Measurements from ENCODE around the gene KRT34. TPM values are rescaled to one million over a fixed set of nuclear protein-coding genes. Genes with fewer than 3 reads are reported as not detected.

The KRT34 gene
- polyA plus RNA-seq, 1 of the 3 experiments (the other 2 are of a cell fraction), result 0.08 TPM

DNA sequence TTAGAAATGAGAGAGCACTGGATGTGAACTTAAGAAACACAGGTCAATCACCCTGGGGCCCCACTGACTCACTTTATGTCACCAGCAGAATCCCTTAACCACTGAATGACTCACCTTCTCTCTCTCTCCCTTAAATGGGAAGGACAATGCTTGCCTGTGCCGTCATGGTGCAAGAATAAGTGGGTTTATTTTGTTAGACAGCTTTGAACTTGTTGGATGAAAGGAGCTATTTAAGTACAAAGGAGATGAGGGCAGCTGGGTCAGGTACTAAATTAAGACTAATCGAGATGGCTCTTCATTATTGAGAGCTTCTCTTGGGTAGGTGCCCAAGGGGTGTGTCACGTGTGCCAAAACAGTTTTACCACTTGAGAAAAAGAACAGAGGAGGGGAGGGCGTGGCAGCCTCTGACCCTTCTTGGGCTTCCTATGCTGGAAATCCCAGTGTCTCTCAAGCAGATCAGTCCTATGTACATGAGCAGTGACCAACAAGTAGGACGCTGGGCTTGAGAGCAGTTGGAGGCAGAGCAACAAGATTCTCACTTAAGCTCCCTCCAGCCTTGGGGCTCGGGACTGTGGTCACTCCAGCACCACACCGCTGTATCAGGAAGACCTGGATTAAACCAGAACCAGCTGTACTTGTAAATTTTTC, 22.0 kb upstream of the KRT34 start (continued):
- peak; percentile 87 for TF ChIP-seq MEF2A (IDR thresholded peaks at IDR 0.05; ENCODE audit: borderline replicate concordance, low read depth)
- peak; percentile 70; the same call in 1 of the 2 replicates for TF ChIP-seq SIN3A (IDR thresholded peaks at IDR 0.05; ENCODE audit: borderline replicate concordance, low read depth, low read length)
- TF ChIP-seq NFIC (IDR thresholded peaks at IDR 0.05; ENCODE audit: borderline replicate concordance), result peak; percentile 66; the same call in 1 of the 2 replicates
- TF ChIP-seq FOSL2 (IDR thresholded peaks at IDR 0.05; ENCODE audit: borderline replicate concordance, low read depth), result peak; percentile 97

DNA sequence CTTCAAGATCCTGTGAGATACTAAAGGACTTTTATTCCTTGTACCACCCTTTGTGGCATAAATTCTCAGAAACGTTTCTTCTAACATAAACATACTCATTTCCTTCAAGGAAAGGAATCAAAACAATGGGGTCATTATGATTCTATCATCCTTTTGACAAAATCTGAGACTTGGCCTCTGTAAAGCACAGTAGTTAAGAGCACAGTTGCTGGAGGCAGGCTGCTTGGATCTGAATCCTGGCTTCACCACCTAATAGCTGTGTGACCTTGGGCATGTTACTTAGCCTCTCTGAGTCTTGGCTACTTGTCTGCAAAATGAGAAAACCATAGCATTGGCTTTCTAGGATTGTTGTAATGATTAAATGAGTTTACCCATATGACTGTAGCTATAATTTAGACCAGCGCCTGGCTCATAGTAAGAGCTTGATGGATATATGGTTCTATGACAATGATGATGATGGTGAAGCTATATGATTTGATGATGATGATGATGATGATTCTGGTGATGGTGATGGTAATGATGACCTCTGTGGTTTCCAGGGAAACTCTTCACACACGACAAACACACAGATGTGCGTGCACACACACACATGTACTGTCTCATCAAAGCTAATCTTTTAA, 21.4 kb upstream of the KRT34 start:
- H4K20me1 ChIP-seq (ENCODE audit: insufficient read depth), result no peaks in the 10 kb centered on the region
- no peak for TF ChIP-seq YY1 (IDR thresholded peaks at IDR 0.05; ENCODE audit: low read depth)
- TF ChIP-seq TAF1 (IDR thresholded peaks at IDR 0.05; ENCODE audit: borderline replicate concordance, low read depth, low read length), result no peak
- TF ChIP-seq, protein P1, sequence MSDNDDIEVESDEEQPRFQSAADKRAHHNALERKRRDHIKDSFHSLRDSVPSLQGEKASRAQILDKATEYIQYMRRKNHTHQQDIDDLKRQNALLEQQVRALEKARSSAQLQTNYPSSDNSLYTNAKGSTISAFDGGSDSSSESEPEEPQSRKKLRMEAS (IDR thresholded peaks at IDR 0.05; ENCODE audit: low read depth), result 0 out of 2 replicates have a peak, but pooled peaks have one; percentile 19
- TF ChIP-seq, protein P2, sequence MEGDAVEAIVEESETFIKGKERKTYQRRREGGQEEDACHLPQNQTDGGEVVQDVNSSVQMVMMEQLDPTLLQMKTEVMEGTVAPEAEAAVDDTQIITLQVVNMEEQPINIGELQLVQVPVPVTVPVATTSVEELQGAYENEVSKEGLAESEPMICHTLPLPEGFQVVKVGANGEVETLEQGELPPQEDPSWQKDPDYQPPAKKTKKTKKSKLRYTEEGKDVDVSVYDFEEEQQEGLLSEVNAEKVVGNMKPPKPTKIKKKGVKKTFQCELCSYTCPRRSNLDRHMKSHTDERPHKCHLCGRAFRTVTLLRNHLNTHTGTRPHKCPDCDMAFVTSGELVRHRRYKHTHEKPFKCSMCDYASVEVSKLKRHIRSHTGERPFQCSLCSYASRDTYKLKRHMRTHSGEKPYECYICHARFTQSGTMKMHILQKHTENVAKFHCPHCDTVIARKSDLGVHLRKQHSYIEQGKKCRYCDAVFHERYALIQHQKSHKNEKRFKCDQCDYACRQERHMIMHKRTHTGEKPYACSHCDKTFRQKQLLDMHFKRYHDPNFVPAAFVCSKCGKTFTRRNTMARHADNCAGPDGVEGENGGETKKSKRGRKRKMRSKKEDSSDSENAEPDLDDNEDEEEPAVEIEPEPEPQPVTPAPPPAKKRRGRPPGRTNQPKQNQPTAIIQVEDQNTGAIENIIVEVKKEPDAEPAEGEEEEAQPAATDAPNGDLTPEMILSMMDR (IDR thresholded peaks at IDR 0.05), result no peak
- peak overlapping the region in 1 of 2 experiments; percentile 65; a peak in 2 of 4 replicates for H3K27ac ChIP-seq (ENCODE audit: low read depth in 2 of 2, low read length in 1 of 2)
- H3K79me2 ChIP-seq (ENCODE audit: insufficient read depth), result no peaks in the 10 kb centered on the region
- H3K9ac ChIP-seq, result no peak overlapping the region
- peaks cover 0 to 17% of the 10 kb centered on the region in 2 experiments; a peak in 2 of 4 replicates for H3K4me1 ChIP-seq (ENCODE audit: control insufficient read depth in 1 of 2, insufficient read depth in 2 of 2, low read depth in 1 of 2, low read length in 1 of 2)
- no peaks in the 10 kb centered on the region for H3K36me3 ChIP-seq (replicated peaks in 1 of 2; ENCODE audit: control insufficient read depth in 1 of 2, insufficient read depth in 2 of 2, low read length in 1 of 2)
- WGBS (ENCODE audit: low lambda C conversion rate), result 48% methylated on average over 4 of the region's 4 CpGs
- H3F3A ChIP-seq (replicated peaks; ENCODE audit: insufficient read depth), result peaks cover 7% of the 10 kb centered on the region
- no peaks in the 10 kb centered on the region for H3K27me3 ChIP-seq (ENCODE audit: insufficient read depth)
- no peak overlapping the region for H2AFZ ChIP-seq (ENCODE audit: low read depth)
- no peaks in the 10 kb centered on the region for H3K9me2 ChIP-seq
- no peaks in the 10 kb centered on the region for H3K9me3 ChIP-seq
- POLR2A ChIA-PET, result no interaction called here
- H3K4me2 ChIP-seq, result peak overlapping the region; percentile 12; the same call in 1 of the 2 replicates
- no peak for DNase-seq
- no peak overlapping the region for H3K4me3 ChIP-seq (ENCODE audit: low read depth in 2 of 2, low read length in 1 of 2)
- CTCF ChIA-PET, result interaction anchor here (1.7 kb wide), 1 partner anchor 146 kb away, joined by 8 read pairs; no protein-coding TSS in a partner anchor

DNA sequence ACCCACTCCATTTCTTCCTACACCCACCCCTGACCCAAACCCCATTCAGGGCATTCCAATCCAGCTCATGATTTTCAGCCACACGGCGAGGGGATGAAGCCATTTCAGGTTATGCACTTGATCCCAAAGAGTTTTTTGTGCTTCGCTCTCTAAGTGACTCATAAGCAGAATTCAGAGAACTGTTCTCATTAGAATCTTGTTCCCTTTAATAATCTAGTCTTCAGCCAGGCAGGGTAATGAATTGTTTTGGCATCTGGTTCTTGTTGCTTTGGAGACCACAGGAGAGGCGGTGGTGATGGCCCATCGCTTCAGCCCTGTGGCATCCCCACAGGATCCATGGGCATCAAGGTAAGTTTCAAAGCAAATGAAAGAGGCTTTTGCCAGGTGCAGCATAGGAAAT, 20.1 kb upstream of the KRT34 start:
- Histone ChIP-seq H3K4me2 (peak overlapping the region; percentile 31), H3K36me3 (replicated peaks in 1 of 2; ENCODE audit: control insufficient read depth in 1 of 2, insufficient read depth in 2 of 2, low read length in 1 of 2) (no peaks in the 10 kb centered on the region), H3K9ac (no peak overlapping the region), H3K4me1 (ENCODE audit: control insufficient read depth in 1 of 2, insufficient read depth in 2 of 2, low read depth in 1 of 2, low read length in 1 of 2) (peaks cover 0 to 17% of the 10 kb centered on the region in 2 experiments; a peak in 2 of 4 replicates), H4K20me1 (ENCODE audit: insufficient read depth) (no peaks in the 10 kb centered on the region), H3K9me2 (no peaks in the 10 kb centered on the region), H3F3A (replicated peaks; ENCODE audit: insufficient read depth) (peaks cover 7% of the 10 kb centered on the region), H3K27me3 (ENCODE audit: insufficient read depth) (no peaks in the 10 kb centered on the region), H2AFZ (ENCODE audit: low read depth) (no peak overlapping the region), H3K27ac (ENCODE audit: low read depth in 2 of 2, low read length in 1 of 2) (peak overlapping the region in 1 of 2 experiments; percentile 65; a peak in 1 of 4 replicates), H3K79me2 (ENCODE audit: insufficient read depth) (no peaks in the 10 kb centered on the region), H3K4me3 (ENCODE audit: low read depth in 2 of 2, low read length in 1 of 2) (no peak overlapping the region), H3K9me3 (no peaks in the 10 kb centered on the region)
- ChIA-PET POLR2A (no interaction called here), CTCF (no interaction called here)
- WGBS (ENCODE audit: low lambda C conversion rate), result 59% methylated on average over 5 of the region's 5 CpGs
- TF ChIP-seq GABPA (IDR thresholded peaks at IDR 0.05; ENCODE audit: low read depth) (no peak), MXI1 (IDR thresholded peaks at IDR 0.05; ENCODE audit: low read depth, low read length) (no peak), NFIC (IDR thresholded peaks at IDR 0.05; ENCODE audit: borderline replicate concordance) (no peak), FOXJ3 (CRISPR knock-in tag; IDR thresholded peaks at IDR 0.05) (no peak), NRF1 (IDR thresholded peaks at IDR 0.05; ENCODE audit: low read depth, low read length) (no peak), YY1 (IDR thresholded peaks at IDR 0.05; ENCODE audit: low read depth) (no peak), ELF1 (IDR thresholded peaks at IDR 0.05) (no peak), EZH2phosphoT487 (IDR thresholded peaks at IDR 0.05; ENCODE audit: borderline replicate concordance, low read depth) (no peak)
- DNase-seq, result no peak
